ENCODE measurements around the gene COMT. TPM values are rescaled to one million over a fixed set of nuclear protein-coding genes. Genes with fewer than 3 reads are reported as not detected.

COMT gene
- total and polyA plus RNA-seq, 2 donors = 52.7 to 198 TPM

DNA sequence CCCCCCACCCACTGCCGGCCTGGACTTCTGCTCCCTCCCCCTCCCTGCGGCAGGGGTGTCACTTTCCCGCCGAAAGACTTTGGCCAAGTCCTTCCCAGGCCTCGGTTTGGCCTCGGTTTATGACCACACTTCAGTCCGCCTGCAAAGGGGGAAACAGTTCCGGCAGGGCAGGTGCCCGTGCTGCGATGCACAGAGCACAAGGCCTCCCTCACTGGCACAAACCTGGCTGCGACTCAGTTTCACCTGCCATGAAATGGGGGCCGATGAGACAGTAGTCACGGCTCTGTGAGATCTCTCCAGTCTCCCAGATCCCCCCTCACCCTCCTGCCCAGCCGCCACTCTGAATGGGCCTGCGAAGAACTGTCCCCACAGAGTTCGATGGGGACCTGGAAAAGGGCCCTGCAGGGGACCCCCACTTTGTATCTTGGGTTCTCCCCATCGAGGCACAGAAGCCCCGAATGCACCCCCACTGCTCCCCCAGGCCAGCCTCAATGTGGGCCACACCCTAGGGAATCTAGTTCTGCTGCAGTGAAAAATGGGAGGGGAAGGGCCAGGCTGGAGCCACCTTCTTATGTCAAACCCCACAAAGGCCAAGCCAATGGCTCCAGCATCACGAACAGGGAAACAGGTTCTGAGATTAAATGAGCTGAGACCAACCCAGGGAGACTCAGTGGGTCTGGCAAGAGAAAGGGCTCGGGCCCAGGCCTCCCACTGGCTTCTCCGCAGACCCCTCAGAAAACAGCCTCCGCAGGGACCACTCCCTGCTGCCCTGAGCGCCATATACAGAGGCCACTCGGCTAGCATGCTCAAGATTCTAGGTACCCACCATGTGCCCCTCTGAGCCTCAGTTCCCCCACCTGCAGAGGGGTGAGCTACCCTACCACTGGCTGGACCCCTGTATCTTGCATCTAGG, 46.1 kb downstream of the COMT start:
- no peak for DNase-seq (ENCODE audit: extremely low spot score)
- H3K4me1 ChIP-seq (ENCODE audit: insufficient read depth) = no peaks in the 10 kb centered on the region
- H3K27ac ChIP-seq (ENCODE audit: low read depth) = no peak overlapping the region
- no peak overlapping the region for H3K4me3 ChIP-seq (ENCODE audit: low read depth, low read length)
- H3K36me3 ChIP-seq (ENCODE audit: insufficient read depth) = no peaks in the 10 kb centered on the region
- 55% methylated on average over 24 of the region's 24 CpGs for WGBS

DNA sequence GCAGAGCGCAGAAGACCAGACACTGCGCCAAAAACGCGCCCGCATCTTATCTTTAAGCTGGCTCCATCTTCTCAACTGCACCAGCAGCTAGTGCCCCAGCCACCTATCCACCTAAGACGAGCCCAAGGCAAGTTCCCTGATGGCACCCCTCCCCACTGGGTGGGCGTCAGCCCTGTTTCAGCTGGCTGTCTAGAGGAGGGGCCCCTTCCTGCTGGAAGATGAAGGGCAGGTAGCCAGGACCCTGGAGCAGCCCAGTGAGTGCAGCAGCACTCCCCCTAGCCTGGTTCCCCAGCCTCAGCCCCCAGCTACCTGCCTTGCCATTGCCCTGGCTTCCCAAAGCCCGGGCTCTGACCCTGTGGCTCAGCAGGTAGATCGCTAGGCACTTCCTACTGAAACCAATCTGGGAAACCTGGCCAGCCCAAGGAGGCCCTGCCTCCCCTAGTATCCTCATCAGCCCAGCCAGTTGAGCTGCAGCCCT, 46.8 kb downstream of the COMT start:
- Histone ChIP-seq H3K4me1 (ENCODE audit: insufficient read depth) (no peaks in the 10 kb centered on the region), H3K27ac (ENCODE audit: low read depth) (no peak overlapping the region), H3K4me3 (ENCODE audit: low read depth, low read length) (no peak overlapping the region), H3K36me3 (ENCODE audit: insufficient read depth) (no peaks in the 10 kb centered on the region)
- WGBS = 92% methylated on average over 9 of the region's 9 CpGs
- no peak for DNase-seq (ENCODE audit: extremely low spot score)

DNA sequence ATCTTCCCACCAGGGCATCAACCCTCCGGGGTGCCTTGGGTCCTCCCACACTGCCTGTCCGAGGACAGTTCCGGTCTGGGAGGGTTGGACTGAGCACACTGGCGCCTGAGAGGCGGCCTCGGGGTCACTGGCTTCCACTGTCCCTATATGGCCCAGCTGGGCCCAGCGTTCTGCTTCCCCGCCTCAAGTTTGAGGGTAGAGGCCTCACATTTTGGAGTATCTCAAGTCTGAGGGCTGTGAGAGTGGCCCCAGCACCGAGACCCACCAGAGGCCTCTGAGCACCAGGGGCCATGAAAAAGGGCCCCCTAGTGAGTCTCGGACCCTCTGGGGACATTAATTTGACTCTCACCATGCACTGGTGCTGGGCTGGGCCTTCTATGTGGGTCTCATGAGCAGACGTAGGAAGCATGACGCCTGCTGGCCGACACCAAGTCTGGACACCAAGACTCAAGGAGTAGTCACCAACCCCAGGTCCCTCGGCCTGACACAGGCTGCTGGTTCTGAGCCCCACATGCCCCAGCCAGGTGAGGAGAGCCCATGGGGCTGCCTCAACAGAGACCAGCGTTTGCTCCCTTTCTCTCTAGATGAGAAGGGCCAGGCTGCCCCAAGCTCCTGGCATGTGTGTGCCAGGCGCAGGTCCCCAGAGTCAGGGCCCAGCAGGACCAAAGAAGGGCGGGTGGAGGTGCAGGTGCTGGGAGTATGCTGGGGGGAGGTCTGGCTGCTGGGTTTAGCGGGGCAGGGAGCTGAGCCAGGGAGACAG, 47.6 kb downstream of the COMT start:
- H3K4me1 ChIP-seq (ENCODE audit: insufficient read depth) = no peaks in the 10 kb centered on the region
- H3K27ac ChIP-seq (ENCODE audit: low read depth) = no peak overlapping the region
- 76% methylated on average over 18 of the region's 18 CpGs for WGBS
- no peak overlapping the region for H3K4me3 ChIP-seq (ENCODE audit: low read depth, low read length)
- no peaks in the 10 kb centered on the region for H3K36me3 ChIP-seq (ENCODE audit: insufficient read depth)
- DNase-seq (ENCODE audit: extremely low spot score) = no peak

DNA sequence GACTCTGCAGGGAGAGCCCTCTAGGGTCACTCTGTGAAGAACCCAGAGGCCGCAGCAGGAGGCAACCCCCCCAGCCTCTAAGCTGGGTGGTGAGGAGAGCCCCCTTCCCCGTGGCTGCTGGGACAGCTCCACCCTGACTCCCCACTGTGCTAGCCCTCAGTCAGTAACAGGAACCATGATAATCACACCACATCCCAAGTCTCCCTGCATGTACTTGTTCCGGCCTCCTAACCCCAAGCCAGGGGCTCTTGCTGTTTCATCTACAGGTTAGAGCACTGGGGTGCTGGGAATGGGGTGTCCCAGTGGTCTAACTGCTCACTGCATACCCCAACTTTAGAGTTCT, 48.1 kb downstream of the COMT start:
- WGBS = 86% methylated on average over 3 of the region's 3 CpGs
- H3K4me3 ChIP-seq (ENCODE audit: low read depth, low read length) = no peak overlapping the region
- H3K4me1 ChIP-seq (ENCODE audit: insufficient read depth) = no peaks in the 10 kb centered on the region
- no peaks in the 10 kb centered on the region for H3K36me3 ChIP-seq (ENCODE audit: insufficient read depth)
- no peak for DNase-seq (ENCODE audit: extremely low spot score)
- H3K27ac ChIP-seq (ENCODE audit: low read depth) = no peak overlapping the region

DNA sequence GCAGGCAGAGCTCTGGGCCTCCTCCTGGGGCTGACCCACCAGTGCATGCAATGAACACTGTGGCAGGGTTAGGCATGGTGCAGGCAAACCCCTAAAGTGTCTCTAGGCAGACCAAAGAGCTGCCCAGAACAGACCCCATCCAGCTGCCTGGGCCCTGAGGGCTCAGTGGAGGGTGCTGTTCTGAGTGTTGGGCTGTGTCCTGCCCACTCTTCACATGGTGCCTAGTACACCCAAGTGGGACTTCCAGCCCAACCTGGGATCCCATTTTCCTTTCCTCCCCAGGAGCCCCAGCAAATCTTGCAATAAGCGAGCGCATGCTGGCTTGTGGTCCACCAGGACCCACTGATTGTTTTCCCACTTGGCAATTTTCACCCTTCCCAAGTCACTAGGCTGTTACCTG, 48.6 kb downstream of the COMT start:
- DNase-seq (ENCODE audit: extremely low spot score) = no peak
- Histone ChIP-seq H3K4me1 (ENCODE audit: insufficient read depth) (no peaks in the 10 kb centered on the region), H3K4me3 (ENCODE audit: low read depth, low read length) (no peak overlapping the region), H3K27ac (ENCODE audit: low read depth) (no peak overlapping the region), H3K36me3 (ENCODE audit: insufficient read depth) (no peaks in the 10 kb centered on the region)
- WGBS = 50% methylated on average over 2 of the region's 2 CpGs

DNA sequence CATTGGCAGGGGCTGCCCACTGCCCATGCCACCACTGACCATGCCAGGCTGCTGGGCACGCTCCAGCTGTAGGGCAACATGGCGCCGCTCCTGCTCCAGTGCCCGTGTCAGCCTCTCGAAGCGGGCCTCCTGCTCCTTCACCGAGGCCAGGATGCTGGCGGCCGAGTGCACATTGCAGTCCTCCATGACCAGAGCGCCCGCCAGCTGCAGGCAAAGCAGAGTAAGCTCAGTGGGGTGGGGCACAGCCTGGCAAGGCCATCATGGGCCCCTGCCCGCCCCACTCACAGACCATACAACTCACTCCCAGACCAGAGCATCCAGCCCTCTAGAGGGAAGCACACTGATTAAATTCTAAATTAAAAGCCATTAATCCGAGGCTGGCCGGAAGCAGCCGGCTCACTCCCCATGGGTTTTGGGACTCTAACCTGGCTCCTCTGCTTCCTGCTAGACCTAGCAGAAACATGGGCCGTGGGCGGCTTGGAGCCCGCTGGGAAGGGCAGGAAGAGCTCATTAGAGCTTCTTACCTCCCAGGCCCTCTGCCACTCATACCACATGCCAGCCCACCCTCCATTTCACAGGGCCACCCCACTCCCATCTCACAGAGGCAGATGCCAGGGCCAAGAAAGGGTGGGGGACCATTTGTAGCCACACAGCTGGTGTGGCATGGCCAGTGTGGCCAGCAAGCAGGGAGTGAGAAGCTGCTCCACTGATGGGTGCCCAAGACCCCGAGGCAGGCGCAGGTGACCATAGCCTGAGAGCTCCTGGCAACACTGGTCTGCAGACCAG, 49.2 kb downstream of the COMT start:
- Histone ChIP-seq H3K27ac (ENCODE audit: low read depth) (no peak overlapping the region), H3K4me1 (ENCODE audit: insufficient read depth) (no peaks in the 10 kb centered on the region), H3K4me3 (ENCODE audit: low read depth, low read length) (no peak overlapping the region), H3K36me3 (ENCODE audit: insufficient read depth) (no peaks in the 10 kb centered on the region)
- 92% methylated on average over 20 of the region's 20 CpGs for WGBS
- DNase-seq (ENCODE audit: extremely low spot score) = no peak

DNA sequence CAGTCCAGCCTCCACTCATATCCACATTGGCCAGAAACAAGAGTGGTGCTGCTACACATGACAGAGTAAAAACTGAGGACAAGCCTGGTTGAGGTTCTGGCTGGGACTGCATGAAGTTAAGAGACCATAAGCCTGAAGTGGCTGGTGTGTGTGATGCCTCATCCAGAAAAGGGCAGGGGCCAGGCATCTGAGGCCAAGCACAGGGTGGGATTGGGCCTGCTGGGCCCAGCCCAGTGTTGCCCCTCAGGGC, 49.7 kb downstream of the COMT start:
- Histone ChIP-seq H3K36me3 (ENCODE audit: insufficient read depth) (no peaks in the 10 kb centered on the region), H3K4me3 (ENCODE audit: low read depth, low read length) (no peak overlapping the region), H3K27ac (ENCODE audit: low read depth) (no peak overlapping the region), H3K4me1 (ENCODE audit: insufficient read depth) (no peaks in the 10 kb centered on the region)
- no peak for DNase-seq (ENCODE audit: extremely low spot score)

DNA sequence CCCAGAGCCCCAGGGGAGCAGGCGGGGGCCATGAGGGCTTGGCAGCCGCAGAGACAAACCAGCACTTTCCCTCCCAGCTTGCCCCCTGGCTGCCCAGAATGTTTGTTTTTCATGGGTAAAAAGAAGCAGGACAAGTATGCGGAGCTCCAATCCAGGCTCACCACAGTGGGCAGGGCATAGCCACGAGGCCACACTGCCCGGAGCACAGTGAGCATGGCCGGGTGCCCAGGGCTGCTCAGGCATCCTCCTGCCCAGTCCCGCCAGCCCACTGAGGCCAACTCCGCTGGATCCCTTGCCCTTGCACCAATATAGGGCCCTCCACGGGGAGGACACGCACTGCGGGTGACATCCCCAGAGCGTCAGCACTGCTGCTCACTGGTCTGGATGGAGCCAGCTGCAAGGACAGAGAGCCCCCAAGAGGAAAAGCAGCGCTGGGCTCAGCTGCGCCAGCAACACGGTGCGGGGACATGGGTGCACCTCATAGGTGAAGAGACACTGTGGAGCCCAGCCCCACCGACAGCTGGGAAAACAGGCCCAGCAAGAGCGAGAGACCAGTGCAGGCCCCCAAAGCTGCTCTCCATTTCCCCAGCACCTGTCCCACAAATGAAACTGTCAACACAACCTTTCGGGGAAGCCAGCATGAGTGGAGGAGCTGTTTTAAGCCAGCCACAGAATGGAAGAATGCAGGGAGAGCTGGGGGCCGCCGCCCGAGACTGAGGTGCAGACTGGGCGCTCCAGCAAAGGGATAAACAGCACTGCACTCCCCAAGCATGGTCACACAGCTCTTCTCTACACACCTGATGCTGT, 50.3 kb downstream of the COMT start:
- 80% methylated on average over 23 of the region's 23 CpGs for WGBS
- H3K36me3 ChIP-seq (ENCODE audit: insufficient read depth) = no peaks in the 10 kb centered on the region
- H3K4me1 ChIP-seq (ENCODE audit: insufficient read depth) = no peaks in the 10 kb centered on the region
- H3K27ac ChIP-seq (ENCODE audit: low read depth) = no peak overlapping the region
- no peak overlapping the region for H3K4me3 ChIP-seq (ENCODE audit: low read depth, low read length)
- DNase-seq (ENCODE audit: extremely low spot score) = no peak

DNA sequence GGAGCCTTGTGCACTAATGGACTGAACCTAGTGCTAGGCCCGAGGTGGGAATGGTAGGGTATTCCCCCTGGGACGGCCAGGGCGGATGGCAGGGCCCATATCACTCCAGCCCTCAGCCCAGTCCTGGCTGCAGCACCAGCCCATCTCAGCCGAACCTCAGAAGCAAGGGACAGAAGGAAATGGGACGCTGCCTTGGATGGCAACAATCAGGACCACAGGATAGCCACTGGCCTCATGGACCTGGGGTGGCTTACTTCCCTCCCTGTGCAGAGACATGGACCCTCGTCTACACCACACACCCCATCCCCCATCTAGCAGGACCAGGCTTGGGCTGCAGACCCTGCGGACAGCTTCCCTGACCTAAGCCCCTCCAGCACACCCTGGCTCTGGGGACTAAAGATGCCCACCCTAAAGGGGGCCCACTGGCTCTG, 50.9 kb downstream of the COMT start:
- WGBS = 87% methylated on average over 7 of the region's 7 CpGs
- Histone ChIP-seq H3K4me1 (ENCODE audit: insufficient read depth) (no peaks in the 10 kb centered on the region), H3K36me3 (ENCODE audit: insufficient read depth) (no peaks in the 10 kb centered on the region), H3K27ac (ENCODE audit: low read depth) (no peak overlapping the region), H3K4me3 (ENCODE audit: low read depth, low read length) (no peak overlapping the region)
- no peak for DNase-seq (ENCODE audit: extremely low spot score)

DNA sequence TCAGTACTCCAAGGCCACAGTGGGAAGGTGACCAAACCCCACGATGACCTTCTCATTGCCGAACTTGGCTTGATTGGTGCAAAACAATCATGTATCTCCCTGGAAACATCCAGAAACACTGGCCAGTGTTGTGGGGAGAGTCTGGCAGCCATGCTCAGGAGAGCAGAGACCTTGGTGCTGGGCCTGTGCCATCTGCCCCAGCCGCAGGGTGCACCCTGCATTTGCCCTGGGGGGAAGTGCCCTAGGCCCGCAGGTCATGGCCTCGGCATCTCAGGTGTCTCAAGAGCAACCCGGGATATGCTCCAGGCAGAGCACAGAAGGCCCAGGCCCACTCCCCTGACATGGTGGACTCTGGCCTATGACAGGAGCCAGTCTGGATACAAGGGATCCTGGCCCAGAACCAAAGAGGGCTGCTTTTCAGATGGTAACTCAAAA, 51.4 kb downstream of the COMT start:
- no peak for DNase-seq (ENCODE audit: extremely low spot score)
- no peaks in the 10 kb centered on the region for H3K4me1 ChIP-seq (ENCODE audit: insufficient read depth)
- H3K4me3 ChIP-seq (ENCODE audit: low read depth, low read length) = no peak overlapping the region
- H3K27ac ChIP-seq (ENCODE audit: low read depth) = no peak overlapping the region
- H3K36me3 ChIP-seq (ENCODE audit: insufficient read depth) = no peaks in the 10 kb centered on the region
- 72% methylated on average over 6 of the region's 6 CpGs for WGBS

DNA sequence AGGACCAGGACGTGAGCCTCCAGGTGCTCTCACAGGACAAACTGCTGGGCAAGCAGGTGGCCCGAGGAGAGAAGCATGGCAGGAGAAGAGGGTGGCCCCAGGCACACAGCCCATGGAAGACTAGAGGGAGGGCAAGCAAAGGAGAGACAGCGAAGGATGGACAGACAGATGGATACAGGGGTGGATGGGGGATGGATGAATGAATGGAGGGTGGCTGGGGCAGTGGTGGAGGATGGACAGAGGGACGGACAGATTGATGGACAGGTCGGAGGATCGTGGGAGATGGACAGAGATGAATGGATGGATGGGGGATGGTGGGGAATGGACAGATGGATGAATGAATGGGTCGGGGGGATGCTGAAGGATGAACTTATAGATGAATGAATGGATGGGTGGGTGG, 52.4 kb downstream of the COMT start:
- Histone ChIP-seq H3K27ac (ENCODE audit: low read depth) (no peak overlapping the region), H3K4me3 (ENCODE audit: low read depth, low read length) (no peak overlapping the region), H3K36me3 (ENCODE audit: insufficient read depth) (no peaks in the 10 kb centered on the region), H3K4me1 (ENCODE audit: insufficient read depth) (no peaks in the 10 kb centered on the region)
- WGBS = 96% methylated on average over 7 of the region's 7 CpGs
- no peak for DNase-seq (ENCODE audit: extremely low spot score)

DNA sequence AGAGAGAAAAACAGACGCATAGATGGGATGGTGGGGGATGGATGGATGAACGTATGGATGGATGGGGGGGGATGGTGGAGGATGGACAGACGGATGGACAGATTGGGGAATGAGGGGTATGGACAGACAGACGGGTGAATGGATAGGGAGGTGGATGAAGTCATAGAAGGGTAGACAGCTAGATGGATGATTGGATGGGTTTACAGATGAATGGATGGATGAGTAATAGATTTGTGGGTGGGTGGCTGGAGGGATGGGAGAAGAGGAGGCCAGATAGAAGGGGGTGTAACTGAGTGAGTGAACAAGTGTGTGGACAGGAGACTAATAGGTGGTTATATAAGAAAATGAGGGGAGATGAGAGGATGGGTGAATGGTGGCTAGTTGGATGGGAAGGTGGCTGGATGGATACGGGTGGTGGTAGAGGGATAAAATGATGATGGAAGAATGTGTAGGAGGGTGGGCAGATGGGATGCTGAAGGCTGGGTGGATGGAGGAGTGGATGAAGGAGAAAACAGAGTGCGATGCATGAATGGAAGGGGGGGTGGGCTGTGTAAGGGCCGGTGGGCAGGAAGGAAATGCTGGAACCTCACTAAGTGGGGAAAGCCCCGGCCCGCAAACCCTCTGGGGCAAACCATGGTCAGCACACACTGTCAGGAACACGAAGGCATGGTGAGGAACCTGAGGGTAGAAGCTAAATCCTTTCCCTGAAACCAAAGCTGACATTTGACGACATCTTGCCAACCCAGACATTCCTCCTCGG, 53.5 kb downstream of the COMT start:
- Histone ChIP-seq H3K4me3 (ENCODE audit: low read depth, low read length) (no peak overlapping the region), H3K4me1 (ENCODE audit: insufficient read depth) (no peaks in the 10 kb centered on the region), H3K27ac (ENCODE audit: low read depth) (no peak overlapping the region), H3K36me3 (ENCODE audit: insufficient read depth) (no peaks in the 10 kb centered on the region)
- WGBS = 71% methylated on average over 12 of the region's 12 CpGs
- no peak for DNase-seq (ENCODE audit: extremely low spot score)

Measured in urinary bladder (tissue), 4 donors.